Gastroesophageal sphincter (tissue), 3 donors: ENCODE results near the gene RBM4B.

Source experiments
- EP300 ChIP-seq: sonication (generic); formaldehyde crosslinking; IDR thresholded peaks from one replicate; pipeline ENCODE4 v1.6.1; 2017; ENCODE audit warnings: antibody characterized with exemption, mild to moderate bottlenecking
- POLR2A ChIP-seq, 2 donors: fragments of 450-650 bp; IDR thresholded peaks; one replicate each; pipeline ENCODE4 v1.6.1; 2017; ENCODE audit warnings: antibody characterized with exemption in 2 of 2, mild to moderate bottlenecking in 2 of 2, moderate library complexity in 1 of 2
- POLR2AphosphoS5 ChIP-seq: sonication (generic); formaldehyde crosslinking; IDR thresholded peaks from one replicate; pipeline ENCODE4 v1.6.1; 2017; ENCODE audit warnings: antibody characterized with exemption
- TF ChIP-seq, protein P1 (sequence below), 4 experiments: fragments of 200-600 bp in 2 of 4; fragments of 450-650 bp in 2 of 4; sonication (generic) in 1 of 4; IDR thresholded peaks; one replicate each; pipeline ENCODE4 v1.5.1; 2017 to 2019; ENCODE audit warnings: antibody characterized with exemption in 4 of 4, mild to moderate bottlenecking in 2 of 4, moderate library complexity in 2 of 4

- TF ChIP-seq, protein P1, sequence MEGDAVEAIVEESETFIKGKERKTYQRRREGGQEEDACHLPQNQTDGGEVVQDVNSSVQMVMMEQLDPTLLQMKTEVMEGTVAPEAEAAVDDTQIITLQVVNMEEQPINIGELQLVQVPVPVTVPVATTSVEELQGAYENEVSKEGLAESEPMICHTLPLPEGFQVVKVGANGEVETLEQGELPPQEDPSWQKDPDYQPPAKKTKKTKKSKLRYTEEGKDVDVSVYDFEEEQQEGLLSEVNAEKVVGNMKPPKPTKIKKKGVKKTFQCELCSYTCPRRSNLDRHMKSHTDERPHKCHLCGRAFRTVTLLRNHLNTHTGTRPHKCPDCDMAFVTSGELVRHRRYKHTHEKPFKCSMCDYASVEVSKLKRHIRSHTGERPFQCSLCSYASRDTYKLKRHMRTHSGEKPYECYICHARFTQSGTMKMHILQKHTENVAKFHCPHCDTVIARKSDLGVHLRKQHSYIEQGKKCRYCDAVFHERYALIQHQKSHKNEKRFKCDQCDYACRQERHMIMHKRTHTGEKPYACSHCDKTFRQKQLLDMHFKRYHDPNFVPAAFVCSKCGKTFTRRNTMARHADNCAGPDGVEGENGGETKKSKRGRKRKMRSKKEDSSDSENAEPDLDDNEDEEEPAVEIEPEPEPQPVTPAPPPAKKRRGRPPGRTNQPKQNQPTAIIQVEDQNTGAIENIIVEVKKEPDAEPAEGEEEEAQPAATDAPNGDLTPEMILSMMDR (IDR thresholded peaks at IDR 0.05) = no peak
- TF ChIP-seq POLR2A (IDR thresholded peaks at IDR 0.05) = no peak
- no peak for TF ChIP-seq POLR2AphosphoS5
- TF ChIP-seq EP300 = no peak
Observed at GRCh38 chr11:66625041-66625751, 52.5 kb downstream of the RBM4B start.
